HG03196 (cell line): ENCODE measurements around the gene DDB1.
A peak's percentile ranks its signal among the peaks of the same experiment; 100 is the strongest.
"Not testable (repeated sequence)": the region's sequence is repeated elsewhere in the genome, so short reads cannot be mapped to it uniquely, and the experiment has no call there.

ENCODE experiments used
- ATAC-seq: cut with Tn5 transposase; IDR thresholded peaks from one replicate; pipeline ENCODE4 v1.9.1; 2021; ENCODE audit not compliant: unreplicated experiment

The DDB1 gene

GRCh38 chr11:61273178-61274078, 59.5 kb downstream of the DDB1 start:
- no peak for ATAC-seq

- ATAC-seq = no peak
Measured at GRCh38 chr11:61272731-61273130, 60.2 kb downstream of the DDB1 start.

GRCh38 chr11:61270354-61271076, 62.4 kb downstream of the DDB1 start:
- ATAC-seq = no peak

GRCh38 chr11:61268588-61269250, 64.2 kb downstream of the DDB1 start:
- no peak for ATAC-seq

GRCh38 chr11:61267437-61267841, 65.5 kb downstream of the DDB1 start:
- ATAC-seq = no peak

GRCh38 chr11:61266602-61267001, 66.3 kb downstream of the DDB1 start:
- no peak for ATAC-seq

- no peak for ATAC-seq
Measured at GRCh38 chr11:61265357-61265756, 67.5 kb downstream of the DDB1 start.

GRCh38 chr11:61264795-61265194, 68.1 kb downstream of the DDB1 start:
- no peak for ATAC-seq

GRCh38 chr11:61264371-61264770, 68.5 kb downstream of the DDB1 start:
- ATAC-seq = no peak

GRCh38 chr11:61259363-61259762, 73.5 kb downstream of the DDB1 start:
- no peak for ATAC-seq

GRCh38 chr11:61258546-61258945, 74.4 kb downstream of the DDB1 start:
- no peak for ATAC-seq

GRCh38 chr11:61256710-61257482, 76.0 kb downstream of the DDB1 start:
- ATAC-seq = no peak

- peak; percentile 65 for ATAC-seq
Measured at GRCh38 chr11:61254403-61255025, 78.4 kb downstream of the DDB1 start.

GRCh38 chr11:61252332-61252731, 80.6 kb downstream of the DDB1 start:
- not testable (repeated sequence) for ATAC-seq

- not testable (repeated sequence) for ATAC-seq
Measured at GRCh38 chr11:61250796-61251765, 81.8 kb downstream of the DDB1 start.
